Mammary epithelial cell (primary cell): ENCODE results near the gene NCEH1.

Experiments used
- EZH2 ChIP-seq: IDR thresholded peaks from 2 replicates; pipeline ENCODE4 v1.6.1; 2012; ENCODE audit warnings: low read length, inconsistent platforms, borderline replicate concordance
- TF ChIP-seq, protein P1 (sequence below), 2 donors: IDR thresholded peaks in 1 of 2; conservative IDR thresholded peaks in 1 of 2; 2 replicates each; pipeline ENCODE4 v1.5.1; 2011 to 2012; ENCODE audit warnings: inconsistent platforms in 2 of 2, low read length in 2 of 2, mild to moderate bottlenecking in 2 of 2, control low read depth in 1 of 2, low read depth in 1 of 2; ENCODE audit not compliant: insufficient read depth in 1 of 2; ENCODE audit errors: extremely low read depth in 1 of 2

- TF ChIP-seq, protein P1, sequence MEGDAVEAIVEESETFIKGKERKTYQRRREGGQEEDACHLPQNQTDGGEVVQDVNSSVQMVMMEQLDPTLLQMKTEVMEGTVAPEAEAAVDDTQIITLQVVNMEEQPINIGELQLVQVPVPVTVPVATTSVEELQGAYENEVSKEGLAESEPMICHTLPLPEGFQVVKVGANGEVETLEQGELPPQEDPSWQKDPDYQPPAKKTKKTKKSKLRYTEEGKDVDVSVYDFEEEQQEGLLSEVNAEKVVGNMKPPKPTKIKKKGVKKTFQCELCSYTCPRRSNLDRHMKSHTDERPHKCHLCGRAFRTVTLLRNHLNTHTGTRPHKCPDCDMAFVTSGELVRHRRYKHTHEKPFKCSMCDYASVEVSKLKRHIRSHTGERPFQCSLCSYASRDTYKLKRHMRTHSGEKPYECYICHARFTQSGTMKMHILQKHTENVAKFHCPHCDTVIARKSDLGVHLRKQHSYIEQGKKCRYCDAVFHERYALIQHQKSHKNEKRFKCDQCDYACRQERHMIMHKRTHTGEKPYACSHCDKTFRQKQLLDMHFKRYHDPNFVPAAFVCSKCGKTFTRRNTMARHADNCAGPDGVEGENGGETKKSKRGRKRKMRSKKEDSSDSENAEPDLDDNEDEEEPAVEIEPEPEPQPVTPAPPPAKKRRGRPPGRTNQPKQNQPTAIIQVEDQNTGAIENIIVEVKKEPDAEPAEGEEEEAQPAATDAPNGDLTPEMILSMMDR (conservative IDR thresholded peaks at IDR 0.05 in 1 of 2, IDR thresholded peaks at IDR 0.05 in 1 of 2; ENCODE audit: extremely low read depth in 1 of 2, insufficient read depth in 1 of 2, low read depth in 1 of 2, low read length in 2 of 2): no peak
- no peak for TF ChIP-seq EZH2
These were observed 41.8 kb upstream of the NCEH1 start for GRCh38 chr3:172752651-172753050.
